HG03095 (cell line): ENCODE measurements around the gene KLF7.
A peak's percentile ranks its signal among the peaks of the same experiment; 100 is the strongest.

Experiments
- ATAC-seq: cut with Tn5 transposase; IDR thresholded peaks from one replicate; pipeline ENCODE4 v1.9.1; 2021; ENCODE audit warnings: moderate library complexity; ENCODE audit not compliant: unreplicated experiment

Gene KLF7

GRCh38 chr2:207150284-207150683, 15.5 kb downstream of the KLF7 start:
- ATAC-seq: peak; percentile 10

GRCh38 chr2:207149249-207150213, 16.2 kb downstream of the KLF7 start:
- ATAC-seq: peak; percentile 85

GRCh38 chr2:207148020-207148419, 17.7 kb downstream of the KLF7 start:
- no peak for ATAC-seq

GRCh38 chr2:207144173-207144785, 21.5 kb downstream of the KLF7 start:
- ATAC-seq: no peak

- ATAC-seq: peak; percentile 58
These were observed 22.3 kb downstream of the KLF7 start for GRCh38 chr2:207143215-207144172.

- ATAC-seq: no peak
These were observed 23.3 kb downstream of the KLF7 start for GRCh38 chr2:207142461-207142860.

GRCh38 chr2:207141386-207141785, 24.4 kb downstream of the KLF7 start:
- ATAC-seq: no peak

- ATAC-seq: no peak
These were observed 25.5 kb downstream of the KLF7 start for GRCh38 chr2:207140265-207140664.

- ATAC-seq: no peak
These were observed 26.2 kb downstream of the KLF7 start for GRCh38 chr2:207139552-207139951.

- ATAC-seq: no peak
These were observed 27.0 kb downstream of the KLF7 start for GRCh38 chr2:207138627-207139297.

GRCh38 chr2:207137596-207138337, 28.0 kb downstream of the KLF7 start:
- ATAC-seq: no peak

- ATAC-seq: no peak
These were observed 28.9 kb downstream of the KLF7 start for GRCh38 chr2:207136874-207137273.

- no peak for ATAC-seq
These were observed 29.8 kb downstream of the KLF7 start for GRCh38 chr2:207135801-207136457.

GRCh38 chr2:207135340-207135739, 30.4 kb downstream of the KLF7 start:
- no peak for ATAC-seq

GRCh38 chr2:207133820-207134519, 31.8 kb downstream of the KLF7 start:
- ATAC-seq: no peak

GRCh38 chr2:207133458-207133819, 32.3 kb downstream of the KLF7 start:
- ATAC-seq: no peak

- ATAC-seq: no peak
These were observed 33.7 kb downstream of the KLF7 start for GRCh38 chr2:207132019-207132418.

GRCh38 chr2:207131594-207131993, 34.2 kb downstream of the KLF7 start:
- ATAC-seq: no peak
